Ovary (tissue), 9 donors: ENCODE results near the gene ADSL. TPM values are rescaled to one million over a fixed set of nuclear protein-coding genes. Genes with fewer than 3 reads are reported as not detected.
"Not testable (repeated sequence)": the region's sequence is repeated elsewhere in the genome, so short reads cannot be mapped to it uniquely, and the experiment has no call there.

Experiments
- DNase-seq, 5 donors: peaks; one replicate each; pipeline ENCODE4 v3.0.0-alpha.2; 2019 to 2020
- H3K27ac ChIP-seq, 2 donors: fragments of 200-600 bp; one replicate each; pipeline versions ENCODE4 v1.5.1 to v1.8.0; 2019 to 2022
- H3K27me3 ChIP-seq: fragments of 200-600 bp; one replicate; pipeline ENCODE4 v1.8.0; 2022
- H3K36me3 ChIP-seq: fragments of 200-600 bp; sonication (generic); one replicate; pipeline ENCODE4 v1.5.1; 2019
- H3K4me1 ChIP-seq: one replicate; pipeline ENCODE4 v1.8.1; 2013; ENCODE audit warnings: mild to moderate bottlenecking, moderate library complexity; ENCODE audit not compliant: insufficient read depth
- H3K4me3 ChIP-seq: fragments of 200-600 bp; sonication (generic); one replicate; pipeline ENCODE4 v1.5.1; 2017
- H3K9me3 ChIP-seq, 2 donors: fragments of 200-600 bp in 1 of 2; sonication (generic) in 1 of 2; one replicate each; pipeline versions ENCODE4 v1.5.1 to v1.8.1; 2013 to 2019; ENCODE audit warnings: mild to moderate bottlenecking in 1 of 2, moderate library complexity in 1 of 2
- CTCF ChIP-seq, 3 donors: fragments of 450-650 bp in 2 of 3; fragments of 200-600 bp in 1 of 3; IDR thresholded peaks; one replicate each; pipeline versions ENCODE4 v1.5.1 to v1.8.0; 2016 to 2022; ENCODE audit warnings: antibody characterized with exemption in 3 of 3, mild to moderate bottlenecking in 1 of 3
- EP300 ChIP-seq: sonication (generic); formaldehyde crosslinking; IDR thresholded peaks from one replicate; pipeline ENCODE4 v1.6.1; 2017; ENCODE audit warnings: antibody characterized with exemption
- POLR2A ChIP-seq: fragments of 450-650 bp; IDR thresholded peaks from one replicate; pipeline ENCODE4 v1.6.1; 2017; ENCODE audit warnings: antibody characterized with exemption, mild to moderate bottlenecking, moderate library complexity
- WGBS, 3 donors: extraction: QIAGEN DNeasy Blood & Tissue Kit in 1 of 3; methylation state at CpG; one replicate each; pipeline versions ENCODE4 v1.1.5 to v1.1.7; 2013 to 2017; 5-methylcytosine and 5-hydroxymethylcytosine counted together
- intact Hi-C, 4 donors: fragments of 100-400 bp; cut with DNase I; formaldehyde crosslinking; loops; one replicate each; pipeline versions ENCODE4 v1.11.0 to v1.15.1; 2022 to 2023
- polyA plus RNA-seq, 2 donors: library from polyadenylated mRNA; stranded (reverse); fragments of 200-250 nt in 1 of 2; fragments of 350-450 nt in 1 of 2; fragmentation: Illumina TruSeq in 1 of 2; extraction: RNeasy Lipid Tissue Mini Kit (QIAGEN cat#74804) in 1 of 2; gene quantifications; one replicate each; pipeline ENCODE4 v1.2.3, GENCODE V29; 2013 to 2014
- total RNA-seq, 7 donors: library from RNA; depleted of rRNA in 2 of 7; stranded (reverse); fragments of >200 nt in 2 of 7; fragmentation: NEBNext Ultra II Directional in 3 of 7; extraction: Animal tissue kit (Norgen Biotek cat#: 25700) in 3 of 7; gene quantifications; one replicate each; pipeline versions ENCODE4 v1.1.0 to v1.2.4, GENCODE V29; 2016 to 2023
- donor health status: DM: no; HTN: no; CAD: no; lungs with moderate emphysema.
- donor health status: DM: no; HTN: no; CAD: no.
- donor health status: Bipolar disorder and iron deficiency.
- donor health status: DM: yes; HTN: yes; CAD: no.
- donor health status: DM: no; HTN: no; CAD: no.
- donor health status: DM: yes; HTN: yes; CAD: no.

ADSL gene
- total and polyA plus RNA-seq, 9 donors: 45.1 to 63.5 (median 49.7) TPM

DNA sequence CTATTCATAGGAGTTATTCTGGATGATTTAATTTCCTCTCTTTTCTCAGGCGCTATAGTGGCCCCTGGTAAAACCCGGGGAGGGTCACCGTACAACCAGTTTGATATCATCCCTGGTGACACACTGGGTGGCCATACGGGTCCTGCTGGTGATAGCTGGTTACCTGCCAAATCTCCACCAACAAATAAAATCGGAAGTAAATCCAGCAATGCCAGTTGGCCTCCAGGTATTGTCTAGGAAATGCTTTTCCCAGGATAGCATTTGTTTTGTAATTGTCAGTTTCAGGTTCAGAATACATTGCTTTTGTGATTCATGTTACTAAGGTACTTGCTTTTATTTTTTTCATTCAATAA is 35.6 kb upstream of the ADSL start:
- 33 to 76% (median 54%) methylated on average over 5 of the region's 5 CpGs for WGBS, 3 donors
- no peak overlapping the region for H3K4me3 ChIP-seq
- no peak for DNase-seq
- intact Hi-C loops: no loop called here
- H3K27me3 ChIP-seq: no peaks in the 10 kb centered on the region
- H3K27ac ChIP-seq: no peak overlapping the region
- TF ChIP-seq EP300 (no peak), POLR2A (no peak), CTCF (IDR thresholded peaks at IDR 0.05) (no peak)
- H3K4me1 ChIP-seq: no peaks in the 10 kb centered on the region
- no peaks in the 10 kb centered on the region for H3K36me3 ChIP-seq
- H3K9me3 ChIP-seq: no peaks in the 10 kb centered on the region

GRCh38 chr22:40311646-40312045 is 34.7 kb upstream of the ADSL start:
- H3K36me3 ChIP-seq, H3K4me1 ChIP-seq: not testable (repeated sequence)
- 95 to 97% (median 97%) methylated on average over 12 of the region's 12 CpGs for WGBS, 3 donors

GRCh38 chr22:40312050-40312449 is 34.2 kb upstream of the ADSL start:
- Histone ChIP-seq H3K4me1 (no peaks in the 10 kb centered on the region), H3K9me3 (no peaks in the 10 kb centered on the region), H3K27me3 (no peaks in the 10 kb centered on the region), H3K27ac (no peak overlapping the region), H3K4me3 (no peak overlapping the region), H3K36me3 (no peaks in the 10 kb centered on the region)
- intact Hi-C loops: no loop called here
- 89 to 96% (median 94%) methylated on average over 2 of the region's 2 CpGs for whole genome bisulfite sequencing, 3 donors
- TF ChIP-seq POLR2A (no peak), CTCF (IDR thresholded peaks at IDR 0.05) (no peak)
- no peak for DNase-seq

More at GRCh38 chr22:40311646-40312045, 34.7 kb upstream of the ADSL start:
- H3K4me3 ChIP-seq, H3K9me3 ChIP-seq, DNase-seq, H3K27ac ChIP-seq, H3K27me3 ChIP-seq, intact Hi-C loops: not testable (repeated sequence)

DNA sequence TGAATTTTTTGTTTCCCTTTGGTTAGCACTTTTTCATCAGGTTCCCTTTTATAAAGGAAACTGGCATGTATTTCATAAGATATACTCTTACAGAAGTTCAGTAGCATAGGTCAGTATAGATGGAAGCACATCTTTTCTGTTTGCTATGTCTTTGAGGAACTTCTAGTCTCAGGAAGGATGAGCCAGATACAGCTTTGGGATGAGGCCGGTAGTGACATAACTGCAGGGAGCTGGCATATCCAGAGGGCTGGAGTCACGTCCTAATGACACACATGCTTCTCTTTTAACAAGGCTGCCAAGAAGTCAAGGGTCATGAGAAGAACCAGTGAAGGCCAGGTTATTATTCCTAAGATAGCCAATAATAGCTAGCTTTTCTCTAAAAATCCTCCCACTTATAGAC is 33.3 kb upstream of the ADSL start:
- intact Hi-C loops: no loop called here

GRCh38 chr22:40314041-40314440 is 32.3 kb upstream of the ADSL start:
- no peaks in the 10 kb centered on the region for H3K36me3 ChIP-seq
- DNase-seq: no peak

More for the DNA sequence above, 33.3 kb upstream of the ADSL start:
- H3K4me3 ChIP-seq: no peak overlapping the region
- H3K36me3 ChIP-seq: no peaks in the 10 kb centered on the region
- H3K27ac ChIP-seq: no peak overlapping the region
- no peaks in the 10 kb centered on the region for H3K9me3 ChIP-seq
- no peak for TF ChIP-seq CTCF (IDR thresholded peaks at IDR 0.05)
- TF ChIP-seq POLR2A: no peak
- no peak for TF ChIP-seq EP300
- DNase-seq: no peak
- no peaks in the 10 kb centered on the region for H3K4me1 ChIP-seq
- H3K27me3 ChIP-seq: no peaks in the 10 kb centered on the region
- 19 to 38% (median 36%) methylated on average over 2 of the region's 2 CpGs for WGBS, 3 donors

More at GRCh38 chr22:40314041-40314440, 32.3 kb upstream of the ADSL start:
- TF ChIP-seq CTCF (IDR thresholded peaks at IDR 0.05): no peak
- no peak for TF ChIP-seq POLR2A
- no peak for TF ChIP-seq EP300
- Histone ChIP-seq H3K9me3 (no peaks in the 10 kb centered on the region), H3K27me3 (no peaks in the 10 kb centered on the region), H3K27ac (no peak overlapping the region), H3K4me1 (no peaks in the 10 kb centered on the region), H3K4me3 (no peak overlapping the region)
- intact Hi-C loops: no loop called here
